ENCODE measurements around the gene ARAP2. TPM values are rescaled to one million over a fixed set of nuclear protein-coding genes. Genes with fewer than 3 reads are reported as not detected.
A peak's percentile ranks its signal among the peaks of the same experiment; 100 is the strongest.
"Not testable (repeated sequence)": the region's sequence is repeated elsewhere in the genome, so short reads cannot be mapped to it uniquely, and the experiment has no call there.

ARAP2 gene
- total and polyA plus RNA-seq, 11 donors: 0.38 to 17.0 (median 3.4) TPM

DNA sequence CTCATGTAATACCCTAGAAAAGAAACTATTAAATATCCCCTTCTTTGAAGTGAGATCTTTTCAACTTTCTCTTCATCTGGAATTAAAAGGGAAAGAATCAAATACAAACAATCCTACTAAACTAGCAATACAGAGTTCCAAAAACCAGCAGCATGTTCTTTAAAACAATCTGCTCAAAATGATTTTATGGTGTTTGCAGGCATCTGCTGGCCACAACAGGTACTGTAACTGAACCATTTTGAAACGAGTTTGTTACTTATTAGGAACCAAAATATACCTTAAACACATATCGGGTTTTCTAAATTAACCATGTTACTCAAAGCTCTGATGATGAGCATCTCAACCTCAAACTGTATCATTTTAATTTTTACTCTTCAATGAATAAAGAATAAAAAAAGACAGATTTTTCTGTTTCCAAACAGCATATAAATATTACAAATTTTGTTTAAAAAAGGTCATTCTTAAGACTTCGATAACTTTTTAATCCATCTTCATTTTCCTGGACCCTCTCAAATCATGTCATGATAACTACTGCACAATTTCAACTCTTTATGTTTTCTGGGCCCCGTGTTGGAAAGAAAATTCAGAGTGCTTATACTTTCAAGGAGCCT is 56.5 kb downstream of the ARAP2 start:
- WGBS, 4 donors: 58 to 66% (median 61%) methylated on average over 4 of the region's 4 CpGs
- ATAC-seq: no peak
- Histone ChIP-seq H3K27me3 (no peaks in the 10 kb centered on the region), H3K27ac (no peak overlapping the region), H3K4me1 (peaks cover 0 to 11% (median 0%) of the 10 kb centered on the region in 12 donors), H3K4me3 (no peak overlapping the region), H3K36me3 (peaks cover 0 to 20% (median 0%) of the 10 kb centered on the region in 9 donors), H3K9me3 (no peaks in the 10 kb centered on the region)
- intact Hi-C loops (cut with DNase I): no loop called here
- DNase-seq: no peak
- TF ChIP-seq POLR2A (IDR thresholded peaks at IDR 0.05): no peak
- TF ChIP-seq, protein P1, sequence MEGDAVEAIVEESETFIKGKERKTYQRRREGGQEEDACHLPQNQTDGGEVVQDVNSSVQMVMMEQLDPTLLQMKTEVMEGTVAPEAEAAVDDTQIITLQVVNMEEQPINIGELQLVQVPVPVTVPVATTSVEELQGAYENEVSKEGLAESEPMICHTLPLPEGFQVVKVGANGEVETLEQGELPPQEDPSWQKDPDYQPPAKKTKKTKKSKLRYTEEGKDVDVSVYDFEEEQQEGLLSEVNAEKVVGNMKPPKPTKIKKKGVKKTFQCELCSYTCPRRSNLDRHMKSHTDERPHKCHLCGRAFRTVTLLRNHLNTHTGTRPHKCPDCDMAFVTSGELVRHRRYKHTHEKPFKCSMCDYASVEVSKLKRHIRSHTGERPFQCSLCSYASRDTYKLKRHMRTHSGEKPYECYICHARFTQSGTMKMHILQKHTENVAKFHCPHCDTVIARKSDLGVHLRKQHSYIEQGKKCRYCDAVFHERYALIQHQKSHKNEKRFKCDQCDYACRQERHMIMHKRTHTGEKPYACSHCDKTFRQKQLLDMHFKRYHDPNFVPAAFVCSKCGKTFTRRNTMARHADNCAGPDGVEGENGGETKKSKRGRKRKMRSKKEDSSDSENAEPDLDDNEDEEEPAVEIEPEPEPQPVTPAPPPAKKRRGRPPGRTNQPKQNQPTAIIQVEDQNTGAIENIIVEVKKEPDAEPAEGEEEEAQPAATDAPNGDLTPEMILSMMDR (IDR thresholded peaks at IDR 0.05): peak in 7 of 12 donors; percentile 13 to 46 (median 36)

DNA sequence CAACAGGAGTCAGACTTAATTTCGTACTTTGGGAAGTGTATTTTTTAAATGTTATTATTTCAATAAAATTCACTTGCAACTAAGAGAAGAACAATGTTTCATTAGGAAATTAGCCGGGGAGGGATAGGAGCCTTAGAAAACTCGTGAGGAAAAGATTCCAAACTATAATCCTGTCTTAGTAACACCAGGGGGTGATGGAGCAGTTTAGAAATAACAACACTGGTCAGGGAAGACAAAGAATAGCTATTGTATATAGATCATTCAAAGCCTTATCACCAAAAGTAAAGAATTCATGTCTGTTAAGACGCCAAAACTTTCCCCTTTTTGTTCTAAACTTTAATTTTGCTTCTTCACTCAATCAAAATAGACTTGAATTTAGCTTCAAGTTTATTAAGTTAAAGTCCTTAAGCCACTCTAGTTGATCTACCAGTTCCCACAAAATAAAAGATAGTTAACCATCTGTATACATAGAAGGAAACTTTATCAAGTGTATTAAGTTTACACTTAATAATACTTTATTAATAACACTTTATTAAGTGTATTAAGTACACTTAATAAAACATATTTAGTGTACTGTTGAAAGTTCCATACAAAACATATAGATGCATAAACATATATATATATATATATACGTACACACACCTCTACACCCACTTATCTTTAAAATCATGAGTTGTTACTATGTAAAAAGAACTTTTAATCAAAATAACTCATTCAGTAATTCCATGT is 60.5 kb downstream of the ARAP2 start:
- DNase-seq: no peak
- no peaks in the 10 kb centered on the region for H3K9me3 ChIP-seq
- TF ChIP-seq, protein P1 (IDR thresholded peaks at IDR 0.05): no peak
- TF ChIP-seq POLR2A (IDR thresholded peaks at IDR 0.05): no peak
- no peak overlapping the region for H3K27ac ChIP-seq
- WGBS, 4 donors: 70 to 77% (median 72%) methylated on average over 5 of the region's 5 CpGs
- peaks cover 0 to 20% (median 0%) of the 10 kb centered on the region in 9 donors for H3K36me3 ChIP-seq
- intact Hi-C loops (cut with DNase I): no loop called here
- H3K4me3 ChIP-seq: no peak overlapping the region
- H3K27me3 ChIP-seq: no peaks in the 10 kb centered on the region
- no peaks in the 10 kb centered on the region for H3K4me1 ChIP-seq
- ATAC-seq: no peak

DNA sequence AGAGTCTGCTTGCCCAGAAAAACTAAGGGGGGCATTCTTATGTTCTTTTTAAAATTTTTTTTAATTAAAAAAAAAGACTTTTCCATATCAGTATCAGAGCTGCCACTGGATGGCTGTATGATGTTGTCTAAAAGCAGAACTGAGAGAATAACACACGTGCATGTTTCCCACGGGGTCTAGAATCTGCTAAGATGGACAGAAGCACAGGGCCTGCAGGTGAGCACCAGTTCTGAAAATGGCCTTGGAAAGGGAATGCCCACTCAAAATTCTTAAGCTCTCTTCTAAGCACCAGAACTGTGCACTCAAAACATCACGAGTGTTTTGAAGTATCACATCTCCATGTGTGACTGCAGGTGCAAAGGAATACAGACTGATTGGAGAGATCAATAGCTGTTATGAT is 61.1 kb downstream of the ARAP2 start:
- intact Hi-C loops (cut with DNase I): no loop called here
- Histone ChIP-seq H3K27ac (no peak overlapping the region), H3K27me3 (no peaks in the 10 kb centered on the region), H3K36me3 (peaks cover 0 to 22% (median 0%) of the 10 kb centered on the region in 9 donors), H3K4me1 (no peaks in the 10 kb centered on the region), H3K4me3 (no peak overlapping the region), H3K9me3 (no peaks in the 10 kb centered on the region)
- WGBS, 4 donors: 65 to 73% (median 68%) methylated on average over 3 of the region's 3 CpGs
- DNase-seq (no peak), ATAC-seq (no peak)
- TF ChIP-seq, protein P1 (IDR thresholded peaks at IDR 0.05): no peak
- no peak for TF ChIP-seq POLR2A (IDR thresholded peaks at IDR 0.05)

DNA sequence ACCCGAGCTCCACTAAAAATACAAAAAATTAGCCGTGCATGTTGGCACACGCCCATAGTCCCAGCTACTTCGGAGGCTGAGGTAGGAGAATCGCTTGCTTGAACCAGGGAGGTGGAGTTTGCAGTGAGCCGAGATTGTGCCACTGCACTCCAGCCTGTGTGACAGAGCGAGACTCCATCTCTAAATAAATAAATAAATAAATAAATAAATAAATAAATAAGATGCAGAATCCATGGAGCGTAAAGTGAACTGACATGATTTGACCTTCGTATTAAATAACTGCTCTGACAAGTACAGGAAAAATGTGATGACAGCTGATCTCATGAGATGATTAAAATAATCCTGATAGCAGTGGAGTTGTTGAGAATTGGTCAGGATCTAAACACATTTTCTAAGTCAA is 62.0 kb downstream of the ARAP2 start:
- WGBS, 4 donors: 84 to 95% (median 92%) methylated on average over 9 of the region's 9 CpGs

More for the DNA sequence above, 62.0 kb downstream of the ARAP2 start:
- H3K36me3 ChIP-seq: peaks cover 0 to 31% (median 0%) of the 10 kb centered on the region in 9 donors
- intact Hi-C loops (cut with DNase I); ATAC-seq; H3K4me1 ChIP-seq; H3K4me3 ChIP-seq; H3K27me3 ChIP-seq; H3K27ac ChIP-seq; H3K9me3 ChIP-seq; DNase-seq: not testable (repeated sequence)
